Ascending aorta (tissue), 2 donors: Measurements from ENCODE around the gene PARP14. TPM values are rescaled to one million over a fixed set of nuclear protein-coding genes. Genes with fewer than 3 reads are reported as not detected.
"Not testable (repeated sequence)": the region's sequence is repeated elsewhere in the genome, so short reads cannot be mapped to it uniquely, and the experiment has no call there.

Experiments
- DNase-seq, 2 donors: peaks; one replicate each; pipeline ENCODE4 v3.0.0-alpha.2; 2019; ENCODE audit warnings: low spot score in 2 of 2
- H3K27ac ChIP-seq, 2 donors: fragments of 200-600 bp; sonication (generic); one replicate each; pipeline ENCODE4 v1.5.1; 2016 to 2017; ENCODE audit warnings: mild to moderate bottlenecking in 1 of 2
- H3K27me3 ChIP-seq: fragments of 200-600 bp; sonication (generic); one replicate; pipeline ENCODE4 v1.5.1; 2017
- H3K36me3 ChIP-seq, 2 donors: fragments of 200-600 bp; sonication (generic); one replicate each; pipeline ENCODE4 v1.5.1; 2016
- H3K4me1 ChIP-seq, 2 donors: fragments of 200-600 bp; sonication (generic); one replicate each; pipeline ENCODE4 v1.5.1; 2016 to 2017; ENCODE audit warnings: mild to moderate bottlenecking in 1 of 2
- H3K4me3 ChIP-seq, 2 donors: fragments of 200-600 bp; sonication (generic); one replicate each; pipeline ENCODE4 v1.5.1; 2016 to 2017; ENCODE audit warnings: mild to moderate bottlenecking in 1 of 2
- H3K9me3 ChIP-seq, 2 donors: fragments of 200-600 bp; sonication (generic); one replicate each; pipeline ENCODE4 v1.5.1; 2016
- CTCF ChIP-seq, 3 experiments: fragments of 200-600 bp in 2 of 3; fragments of 450-650 bp in 1 of 3; sonication (generic) in 2 of 3; IDR thresholded peaks; one replicate each; pipeline ENCODE4 v1.5.1; 2016 to 2019; ENCODE audit warnings: antibody characterized with exemption in 3 of 3, mild to moderate bottlenecking in 1 of 3, moderate library complexity in 1 of 3
- intact Hi-C: fragments of 100-400 bp; cut with DNase I; formaldehyde crosslinking; loops from one replicate; pipeline ENCODE4 v1.15.1; 2023
- total RNA-seq: library from RNA; depleted of rRNA; stranded (reverse); fragments of >200 nt; gene quantifications from one replicate; pipeline ENCODE4 v1.1.0, GENCODE V29; 2016

PARP14 gene
- total RNA-seq, 1 donor from 2014 or later = 58.8 TPM

- H3K27me3 ChIP-seq = no peaks in the 10 kb centered on the region
- no peak for DNase-seq
- no peaks in the 10 kb centered on the region for H3K4me1 ChIP-seq
- H3K27ac ChIP-seq = no peak overlapping the region
- no peaks in the 10 kb centered on the region for H3K36me3 ChIP-seq
- TF ChIP-seq CTCF (IDR thresholded peaks at IDR 0.05) = no peak
- H3K9me3 ChIP-seq = no peaks in the 10 kb centered on the region
- H3K4me3 ChIP-seq = no peak overlapping the region
- intact Hi-C loops = no loop called here
These were observed 37.7 kb upstream of the PARP14 start for GRCh38 chr3:122642935-122643334.

GRCh38 chr3:122646146-122646988 is 34.3 kb upstream of the PARP14 start:
- Histone ChIP-seq H3K27ac (no peak overlapping the region), H3K9me3 (no peaks in the 10 kb centered on the region), H3K4me3 (no peak overlapping the region), H3K27me3 (no peaks in the 10 kb centered on the region), H3K4me1 (no peaks in the 10 kb centered on the region), H3K36me3 (no peaks in the 10 kb centered on the region)
- no peak for DNase-seq
- intact Hi-C loops = no loop called here
- no peak for TF ChIP-seq CTCF (IDR thresholded peaks at IDR 0.05)

- H3K27me3 ChIP-seq, H3K4me1 ChIP-seq, H3K9me3 ChIP-seq, H3K27ac ChIP-seq, H3K36me3 ChIP-seq, H3K4me3 ChIP-seq, intact Hi-C loops, DNase-seq: not testable (repeated sequence)
These were observed 29.3 kb upstream of the PARP14 start for GRCh38 chr3:122651233-122651907.

- H3K9me3 ChIP-seq, intact Hi-C loops, H3K4me3 ChIP-seq, H3K36me3 ChIP-seq, DNase-seq, H3K27ac ChIP-seq, H3K4me1 ChIP-seq, H3K27me3 ChIP-seq: not testable (repeated sequence)
These were observed 28.7 kb upstream of the PARP14 start for GRCh38 chr3:122651962-122652361.

- intact Hi-C loops = not testable (repeated sequence)
These were observed 22.3 kb upstream of the PARP14 start for GRCh38 chr3:122658336-122658735.

GRCh38 chr3:122660297-122660974 is 20.2 kb upstream of the PARP14 start:
- H3K27me3 ChIP-seq = no peaks in the 10 kb centered on the region
- no peak overlapping the region for H3K27ac ChIP-seq
- H3K36me3 ChIP-seq = no peaks in the 10 kb centered on the region
- DNase-seq = no peak
- no peak for TF ChIP-seq CTCF (IDR thresholded peaks at IDR 0.05)
- H3K9me3 ChIP-seq = no peaks in the 10 kb centered on the region
- intact Hi-C loops = no loop called here
- H3K4me1 ChIP-seq = no peaks in the 10 kb centered on the region
- H3K4me3 ChIP-seq = no peak overlapping the region

More at GRCh38 chr3:122658336-122658735, 22.3 kb upstream of the PARP14 start:
- not testable (repeated sequence) for DNase-seq, H3K4me1 ChIP-seq, H3K27ac ChIP-seq, H3K4me3 ChIP-seq, H3K27me3 ChIP-seq, H3K36me3 ChIP-seq, H3K9me3 ChIP-seq

- no peak overlapping the region for H3K4me3 ChIP-seq
- intact Hi-C loops = no loop called here
- DNase-seq = no peak
- H3K36me3 ChIP-seq = no peaks in the 10 kb centered on the region
- no peaks in the 10 kb centered on the region for H3K9me3 ChIP-seq
- TF ChIP-seq CTCF (IDR thresholded peaks at IDR 0.05) = no peak
- H3K4me1 ChIP-seq = no peaks in the 10 kb centered on the region
- H3K27me3 ChIP-seq = no peaks in the 10 kb centered on the region
- no peak overlapping the region for H3K27ac ChIP-seq
These were observed 19.0 kb upstream of the PARP14 start for GRCh38 chr3:122661633-122662032.
